Esophagus squamous epithelium (tissue), 5 donors: ENCODE measurements around the gene GJA3. TPM values are rescaled to one million over a fixed set of nuclear protein-coding genes. Genes with fewer than 3 reads are reported as not detected.

Experiments
- DNase-seq: peaks from one replicate; lab custom pipeline; 2025; lab: John Stamatoyannopoulos, UW
- H3K27ac ChIP-seq, 4 donors: fragments of 200-600 bp; sonication (generic); one replicate each; pipeline ENCODE4 v1.5.1; 2016 to 2019; ENCODE audit warnings: mild to moderate bottlenecking in 1 of 4
- H3K27me3 ChIP-seq, 4 donors: fragments of 200-600 bp; sonication (generic); 1 replicate in 3 of 4; 2 replicates in 1 of 4; pipeline versions ENCODE4 v1.5.1 to v1.6.0; 2017 to 2021; ENCODE audit warnings: antibody characterized with exemption in 1 of 4
- H3K36me3 ChIP-seq, 3 donors: fragments of 200-600 bp; sonication (generic); one replicate each; pipeline ENCODE4 v1.5.1; 2016 to 2019
- H3K4me1 ChIP-seq, 3 donors: fragments of 200-600 bp; sonication (generic); one replicate each; pipeline ENCODE4 v1.5.1; 2017 to 2019
- H3K4me3 ChIP-seq, 4 donors: fragments of 200-600 bp; sonication (generic); 1 replicate in 3 of 4; 2 replicates in 1 of 4; pipeline ENCODE4 v1.5.1; 2016 to 2019; ENCODE audit warnings: mild to moderate bottlenecking in 2 of 4, moderate library complexity in 1 of 4
- H3K9me3 ChIP-seq, 3 donors: fragments of 200-600 bp; sonication (generic); one replicate each; pipeline ENCODE4 v1.5.1; 2016 to 2019
- POLR2A ChIP-seq, 4 donors: fragments of 450-650 bp; IDR thresholded peaks; one replicate each; pipeline ENCODE4 v1.6.1; 2017; ENCODE audit warnings: antibody characterized with exemption in 4 of 4, mild to moderate bottlenecking in 4 of 4, moderate library complexity in 3 of 4
- WGBS, 2 donors: methylation state at CpG; one replicate each; pipeline ENCODE4 v1.1.5; 2018; 5-methylcytosine and 5-hydroxymethylcytosine counted together
- intact Hi-C: fragments of 100-400 bp; cut with DNase I; formaldehyde crosslinking; loops from one replicate; pipeline ENCODE4 v1.15.0; 2022
- total RNA-seq, 4 donors: library from RNA; depleted of rRNA; stranded (reverse); fragments of >200 nt; gene quantifications; one replicate each; pipeline ENCODE4 v1.1.0, GENCODE V29; 2016
- TF ChIP-seq, protein P1 (sequence below), 6 experiments: fragments of 450-650 bp in 4 of 6; fragments of 200-600 bp in 2 of 6; sonication (generic) in 2 of 6; IDR thresholded peaks; one replicate each; pipeline ENCODE4 v1.5.1; 2016 to 2019; ENCODE audit warnings: antibody characterized with exemption in 6 of 6, mild to moderate bottlenecking in 4 of 6, moderate library complexity in 4 of 6
- donor health status: DM: yes; HTN: yes; CAD: no.

Gene GJA3
- total RNA-seq, 4 donors from 2014 or later: 0.45 to 1.3 (median 1.00) TPM

DNA sequence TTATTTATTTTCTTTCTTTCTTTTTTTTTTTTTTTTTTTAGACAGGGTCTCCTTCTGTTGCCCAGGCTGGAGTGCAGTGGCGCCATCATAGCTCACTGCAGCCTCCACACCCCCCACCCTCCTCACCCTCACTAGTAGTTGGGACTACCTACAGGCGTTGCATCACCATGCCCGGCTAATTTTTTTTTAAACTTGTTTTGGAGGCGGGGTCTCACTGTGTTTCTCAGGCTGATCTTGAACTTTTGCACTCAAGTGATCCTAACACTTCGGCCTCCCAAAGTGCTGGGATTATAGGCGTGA, 33.6 kb downstream of the GJA3 start:
- Histone ChIP-seq H3K36me3 (no peaks in the 10 kb centered on the region), H3K4me3 (peak overlapping the region; percentile 45 to 88 (median 59)), H3K27me3 (peaks cover 0 to 35% (median 0%) of the 10 kb centered on the region in 4 donors), H3K4me1 (peaks cover 9 to 35% (median 9%) of the 10 kb centered on the region in 3 donors), H3K9me3 (no peaks in the 10 kb centered on the region), H3K27ac (peak overlapping the region; percentile 79 to 90 (median 82))
- intact Hi-C loops: no loop called here
- no peak for DNase-seq
- 3 to 29% methylated on average over 3 to 6 of the region's 6 CpGs for WGBS, 2 donors
- TF ChIP-seq, protein P1, sequence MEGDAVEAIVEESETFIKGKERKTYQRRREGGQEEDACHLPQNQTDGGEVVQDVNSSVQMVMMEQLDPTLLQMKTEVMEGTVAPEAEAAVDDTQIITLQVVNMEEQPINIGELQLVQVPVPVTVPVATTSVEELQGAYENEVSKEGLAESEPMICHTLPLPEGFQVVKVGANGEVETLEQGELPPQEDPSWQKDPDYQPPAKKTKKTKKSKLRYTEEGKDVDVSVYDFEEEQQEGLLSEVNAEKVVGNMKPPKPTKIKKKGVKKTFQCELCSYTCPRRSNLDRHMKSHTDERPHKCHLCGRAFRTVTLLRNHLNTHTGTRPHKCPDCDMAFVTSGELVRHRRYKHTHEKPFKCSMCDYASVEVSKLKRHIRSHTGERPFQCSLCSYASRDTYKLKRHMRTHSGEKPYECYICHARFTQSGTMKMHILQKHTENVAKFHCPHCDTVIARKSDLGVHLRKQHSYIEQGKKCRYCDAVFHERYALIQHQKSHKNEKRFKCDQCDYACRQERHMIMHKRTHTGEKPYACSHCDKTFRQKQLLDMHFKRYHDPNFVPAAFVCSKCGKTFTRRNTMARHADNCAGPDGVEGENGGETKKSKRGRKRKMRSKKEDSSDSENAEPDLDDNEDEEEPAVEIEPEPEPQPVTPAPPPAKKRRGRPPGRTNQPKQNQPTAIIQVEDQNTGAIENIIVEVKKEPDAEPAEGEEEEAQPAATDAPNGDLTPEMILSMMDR (IDR thresholded peaks at IDR 0.05): no peak
- TF ChIP-seq POLR2A (IDR thresholded peaks at IDR 0.05): no peak

DNA sequence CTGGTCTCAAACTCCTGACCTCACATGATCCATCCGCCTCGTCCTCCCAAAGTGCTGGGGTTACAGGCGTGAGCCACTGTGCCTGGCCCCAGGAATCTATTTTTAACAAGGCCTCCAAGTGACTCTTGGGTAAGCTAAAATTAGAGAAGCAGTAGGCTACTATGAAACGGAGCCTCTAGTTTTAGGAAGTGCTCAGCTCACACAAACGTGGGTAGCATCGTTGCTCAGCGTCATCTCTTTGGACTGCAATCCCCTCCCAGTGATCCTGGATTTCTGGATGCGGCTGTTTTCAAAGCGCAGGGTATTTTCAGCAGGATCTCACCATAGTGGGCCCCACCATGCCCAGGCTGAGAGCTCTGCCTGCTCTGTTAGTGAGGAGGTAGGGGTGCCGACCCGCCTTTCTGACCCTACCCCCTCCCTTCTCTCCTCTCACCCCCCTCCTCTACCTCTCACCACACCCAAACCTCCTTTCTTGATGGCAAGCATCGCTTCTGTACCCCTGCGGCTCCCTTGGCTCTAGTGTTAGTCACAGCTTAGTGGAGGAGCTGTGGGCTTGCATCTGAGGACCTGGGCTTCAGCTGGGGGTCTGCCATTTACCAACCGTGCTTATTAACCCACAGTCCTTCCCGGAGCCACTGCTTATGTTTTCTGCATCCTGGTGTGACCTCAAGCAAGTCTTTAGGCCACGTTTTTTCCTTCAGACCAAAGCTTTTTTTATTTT, 34.2 kb downstream of the GJA3 start:
- 57 to 58% methylated on average over 15 to 16 of the region's 16 CpGs for WGBS, 2 donors
- TF ChIP-seq POLR2A (IDR thresholded peaks at IDR 0.05): no peak
- TF ChIP-seq, protein P1 (IDR thresholded peaks at IDR 0.05): no peak
- H3K27ac ChIP-seq: peak overlapping the region in 2 of 4 donors; percentile 28 to 44
- H3K4me3 ChIP-seq: no peak overlapping the region
- intact Hi-C loops: no loop called here
- H3K27me3 ChIP-seq: peaks cover 0 to 29% (median 0%) of the 10 kb centered on the region in 4 donors
- DNase-seq: no peak
- H3K36me3 ChIP-seq: no peaks in the 10 kb centered on the region
- no peaks in the 10 kb centered on the region for H3K9me3 ChIP-seq
- H3K4me1 ChIP-seq: peaks cover 9 to 35% (median 9%) of the 10 kb centered on the region in 3 donors

DNA sequence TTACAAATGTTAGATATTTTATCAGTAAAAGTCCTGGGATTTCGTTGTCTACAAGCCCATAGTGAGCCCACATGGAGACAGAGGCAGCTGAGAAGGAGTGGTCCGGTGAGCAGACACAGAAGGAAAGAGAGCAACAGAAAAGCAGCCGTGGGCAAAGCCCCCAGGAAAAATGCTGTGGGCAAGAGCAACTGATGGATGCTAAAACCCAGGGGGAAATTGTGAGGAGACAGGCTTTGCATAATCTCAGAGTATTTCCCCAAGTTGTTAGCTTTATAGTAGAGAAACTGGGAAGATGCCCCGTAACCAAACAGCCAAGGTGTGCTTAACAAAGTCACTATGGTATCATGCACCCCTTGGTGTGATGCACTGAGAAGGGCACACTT, 35.1 kb downstream of the GJA3 start:
- H3K4me1 ChIP-seq: peaks cover 9 to 40% (median 9%) of the 10 kb centered on the region in 3 donors
- no peaks in the 10 kb centered on the region for H3K9me3 ChIP-seq
- no peak overlapping the region for H3K4me3 ChIP-seq
- intact Hi-C loops: no loop called here
- no peaks in the 10 kb centered on the region for H3K36me3 ChIP-seq
- peaks cover 0 to 22% (median 0%) of the 10 kb centered on the region in 4 donors for H3K27me3 ChIP-seq
- no peak overlapping the region for H3K27ac ChIP-seq
- 59 to 60% methylated on average over 4 of the region's 4 CpGs for WGBS, 2 donors
- DNase-seq: no peak
- TF ChIP-seq, protein P1 (IDR thresholded peaks at IDR 0.05): no peak
- no peak for TF ChIP-seq POLR2A (IDR thresholded peaks at IDR 0.05)

DNA sequence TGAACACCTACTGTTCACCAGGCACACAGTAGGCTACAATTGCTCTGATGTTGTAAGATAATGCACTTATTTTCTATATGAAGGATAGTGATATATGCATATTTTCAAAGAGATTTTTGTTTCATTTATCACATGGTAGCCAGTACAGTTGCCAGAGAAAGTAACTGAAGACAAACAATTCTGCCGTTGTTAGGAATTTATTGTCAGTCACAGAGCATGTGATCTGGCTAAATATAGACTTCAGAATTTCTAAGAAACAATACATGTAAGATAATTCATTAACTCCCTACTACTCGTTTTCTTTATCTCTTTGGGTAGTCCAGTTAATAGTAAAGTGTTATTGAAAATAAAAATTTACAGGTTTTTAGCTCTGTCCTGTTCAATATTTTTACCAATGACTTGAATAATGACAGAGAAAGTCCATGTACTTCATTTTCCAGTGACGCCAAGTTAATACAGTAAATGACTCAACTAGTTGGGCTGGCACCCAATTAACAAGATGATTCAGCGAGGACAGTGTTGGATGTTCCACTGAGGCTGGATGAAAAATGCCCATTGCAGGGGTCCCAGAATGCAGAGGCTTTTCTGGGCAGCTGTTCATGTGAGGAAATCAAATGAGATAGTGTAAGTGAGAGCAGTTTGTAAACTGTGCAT, 35.6 kb downstream of the GJA3 start:
- DNase-seq: no peak
- H3K36me3 ChIP-seq: no peaks in the 10 kb centered on the region
- TF ChIP-seq, protein P1 (IDR thresholded peaks at IDR 0.05): no peak
- no peak for TF ChIP-seq POLR2A (IDR thresholded peaks at IDR 0.05)

DNA sequence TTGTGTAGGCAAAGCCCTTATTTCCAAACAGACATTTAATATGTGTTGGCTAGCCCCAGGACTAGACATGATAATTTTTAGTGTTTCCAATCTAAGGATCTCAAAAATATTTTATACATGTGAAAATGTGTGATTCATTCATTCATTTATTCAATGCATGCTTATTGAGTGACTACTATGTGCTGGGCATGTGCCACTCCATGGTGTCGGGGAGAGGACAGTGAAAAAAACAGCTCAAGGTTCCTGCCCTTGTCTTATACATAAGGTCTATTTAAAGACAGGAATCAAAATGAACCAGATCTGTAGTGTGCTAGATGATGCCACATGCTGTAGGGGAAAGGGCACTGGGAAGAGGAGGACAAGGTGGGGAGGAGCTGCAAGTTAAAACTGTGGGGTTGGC, 36.5 kb downstream of the GJA3 start:
- intact Hi-C loops: no loop called here
- Histone ChIP-seq H3K9me3 (no peaks in the 10 kb centered on the region), H3K27me3 (peaks cover 0 to 14% (median 0%) of the 10 kb centered on the region in 4 donors), H3K36me3 (no peaks in the 10 kb centered on the region), H3K27ac (no peak overlapping the region), H3K4me1 (peaks cover 9 to 51% (median 17%) of the 10 kb centered on the region in 3 donors), H3K4me3 (no peak overlapping the region)
- no peak for DNase-seq
- 42 to 64% methylated on average over 1 of the region's 1 CpG for WGBS, 2 donors
- no peak for TF ChIP-seq POLR2A (IDR thresholded peaks at IDR 0.05)
- TF ChIP-seq, protein P1 (IDR thresholded peaks at IDR 0.05): no peak

More for the DNA sequence above, 35.6 kb downstream of the GJA3 start:
- H3K4me1 ChIP-seq: peaks cover 9 to 42% (median 9%) of the 10 kb centered on the region in 3 donors
- intact Hi-C loops: no loop called here
- H3K27me3 ChIP-seq: peaks cover 0 to 21% (median 0%) of the 10 kb centered on the region in 4 donors
- WGBS, 2 donors: 15 to 17% methylated on average over 4 of the region's 4 CpGs
- H3K9me3 ChIP-seq: no peaks in the 10 kb centered on the region
- no peak overlapping the region for H3K27ac ChIP-seq
- no peak overlapping the region for H3K4me3 ChIP-seq
